ENCODE data around the gene SYNJ2. TPM values are rescaled to one million over a fixed set of nuclear protein-coding genes. Genes with fewer than 3 reads are reported as not detected.

The SYNJ2 gene
- total RNA-seq, 1 experiment from 2014 or later, result 29.1 TPM

DNA sequence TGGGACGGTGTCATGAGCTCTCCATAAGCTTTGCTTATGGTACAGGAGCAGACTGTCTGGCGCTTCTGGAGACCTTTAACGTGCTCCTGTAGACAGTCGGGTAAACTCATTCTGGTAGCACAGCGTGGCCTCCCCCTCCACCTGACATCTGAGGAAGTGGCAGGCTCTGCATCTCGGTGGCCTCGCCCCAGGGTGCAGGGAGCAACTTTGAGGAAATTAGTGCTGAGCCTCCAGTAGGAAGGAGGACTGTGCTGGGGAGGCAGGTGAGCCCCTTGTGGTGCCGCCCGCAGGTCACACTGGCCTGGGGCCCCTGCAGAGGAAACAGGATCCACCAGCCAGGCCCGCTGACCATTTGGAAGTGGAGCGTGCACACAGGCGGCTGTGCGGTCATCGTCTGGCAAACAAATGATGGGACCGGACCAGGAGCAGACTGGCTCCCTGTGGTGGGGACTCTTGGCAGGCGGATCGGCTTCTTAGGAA is 57.9 kb downstream of the SYNJ2 start:
- Mint-ChIP-seq H3K4me1 (ENCODE audit: low read depth, unreplicated experiment) (peaks cover 76% of the 10 kb centered on the region), H3K36me3 (ENCODE audit: insufficient read depth, unreplicated experiment) (peaks cover 28% of the 10 kb centered on the region), H3K27me3 (ENCODE audit: unreplicated experiment) (no peaks in the 10 kb centered on the region), H3K4me3 (ENCODE audit: low read depth, unreplicated experiment) (no peak overlapping the region), H3K27ac (ENCODE audit: unreplicated experiment) (peak overlapping the region; percentile 56), H3K9me3 (ENCODE audit: low read depth, unreplicated experiment) (no peaks in the 10 kb centered on the region)
- TF ChIP-seq, protein P1, sequence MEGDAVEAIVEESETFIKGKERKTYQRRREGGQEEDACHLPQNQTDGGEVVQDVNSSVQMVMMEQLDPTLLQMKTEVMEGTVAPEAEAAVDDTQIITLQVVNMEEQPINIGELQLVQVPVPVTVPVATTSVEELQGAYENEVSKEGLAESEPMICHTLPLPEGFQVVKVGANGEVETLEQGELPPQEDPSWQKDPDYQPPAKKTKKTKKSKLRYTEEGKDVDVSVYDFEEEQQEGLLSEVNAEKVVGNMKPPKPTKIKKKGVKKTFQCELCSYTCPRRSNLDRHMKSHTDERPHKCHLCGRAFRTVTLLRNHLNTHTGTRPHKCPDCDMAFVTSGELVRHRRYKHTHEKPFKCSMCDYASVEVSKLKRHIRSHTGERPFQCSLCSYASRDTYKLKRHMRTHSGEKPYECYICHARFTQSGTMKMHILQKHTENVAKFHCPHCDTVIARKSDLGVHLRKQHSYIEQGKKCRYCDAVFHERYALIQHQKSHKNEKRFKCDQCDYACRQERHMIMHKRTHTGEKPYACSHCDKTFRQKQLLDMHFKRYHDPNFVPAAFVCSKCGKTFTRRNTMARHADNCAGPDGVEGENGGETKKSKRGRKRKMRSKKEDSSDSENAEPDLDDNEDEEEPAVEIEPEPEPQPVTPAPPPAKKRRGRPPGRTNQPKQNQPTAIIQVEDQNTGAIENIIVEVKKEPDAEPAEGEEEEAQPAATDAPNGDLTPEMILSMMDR (IDR thresholded peaks at IDR 0.05; ENCODE audit: unreplicated experiment), result no peak
- CTCF ChIA-PET, result interaction anchor here (0.8 kb wide), 1 partner anchor 13 kb away, joined by 3 read pairs; no protein-coding TSS in a partner anchor
- no peak for DNase-seq
- no TSS peak for BruUV-seq (replicated peaks)
- intact Hi-C loops (cut with micrococcal nuclease; ENCODE audit: unreplicated experiment), result loop anchor here (1.0 kb wide), 1 partner anchor 24 kb away; no protein-coding TSS in a partner anchor

DNA sequence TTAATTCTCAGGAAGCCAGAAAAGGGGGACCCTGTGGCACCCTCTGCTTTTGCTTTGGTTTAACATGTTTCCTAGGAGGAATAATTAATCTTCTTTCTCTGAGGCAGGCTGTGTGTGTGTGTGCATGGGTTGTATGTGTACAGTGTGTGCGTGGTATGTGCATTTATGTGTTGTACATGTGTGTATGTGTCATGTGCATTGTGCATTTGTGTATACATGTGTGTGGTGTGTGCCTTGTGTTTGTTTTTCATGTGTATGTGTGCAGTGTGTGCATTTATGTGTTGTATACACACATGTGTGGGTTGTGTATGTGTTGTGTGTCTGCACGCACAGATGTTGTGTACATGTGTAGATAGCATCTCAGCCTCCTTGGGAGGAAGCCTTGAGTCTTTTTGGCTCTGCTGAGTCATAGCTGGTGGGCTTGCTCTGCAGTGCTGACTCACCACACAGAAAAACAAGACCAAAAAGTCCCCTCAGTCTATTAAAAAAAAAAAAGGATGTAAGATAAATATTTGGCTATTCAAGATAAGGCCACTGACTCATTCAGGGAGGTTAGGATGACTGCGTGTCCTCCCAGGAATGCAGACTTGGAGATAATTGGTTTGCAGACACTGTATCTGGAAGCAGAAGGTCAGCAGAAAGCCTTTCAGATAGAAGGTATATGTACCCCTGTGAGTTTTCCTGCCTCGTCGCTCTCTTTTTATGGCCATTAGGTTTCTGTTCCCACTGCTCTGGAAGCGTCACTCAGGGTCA is 58.6 kb downstream of the SYNJ2 start:
- H3K4me1 Mint-ChIP-seq (ENCODE audit: low read depth, unreplicated experiment), result peaks cover 71% of the 10 kb centered on the region
- TF ChIP-seq, protein P1 (IDR thresholded peaks at IDR 0.05; ENCODE audit: unreplicated experiment), result no peak
- H3K27ac Mint-ChIP-seq (ENCODE audit: unreplicated experiment), result peak overlapping the region; percentile 56
- intact Hi-C loops (cut with micrococcal nuclease; ENCODE audit: unreplicated experiment), result no loop called here
- CTCF ChIA-PET, result interaction anchor here (0.6 kb wide), 1 partner anchor 28 kb away, joined by 6 read pairs; no protein-coding TSS in a partner anchor
- H3K36me3 Mint-ChIP-seq (ENCODE audit: insufficient read depth, unreplicated experiment), result peaks cover 30% of the 10 kb centered on the region
- peak overlapping the region; percentile 9 for H3K4me3 Mint-ChIP-seq (ENCODE audit: low read depth, unreplicated experiment)
- BruUV-seq (replicated peaks), result no TSS peak
- H3K9me3 Mint-ChIP-seq (ENCODE audit: low read depth, unreplicated experiment), result no peaks in the 10 kb centered on the region
- DNase-seq, result peak; percentile 36
- H3K27me3 Mint-ChIP-seq (ENCODE audit: unreplicated experiment), result no peaks in the 10 kb centered on the region

- Mint-ChIP-seq H3K27me3 (ENCODE audit: unreplicated experiment) (no peaks in the 10 kb centered on the region), H3K4me3 (ENCODE audit: low read depth, unreplicated experiment) (peak overlapping the region; percentile 9), H3K27ac (ENCODE audit: unreplicated experiment) (peak overlapping the region; percentile 56), H3K36me3 (ENCODE audit: insufficient read depth, unreplicated experiment) (peaks cover 35% of the 10 kb centered on the region), H3K9me3 (ENCODE audit: low read depth, unreplicated experiment) (no peaks in the 10 kb centered on the region), H3K4me1 (ENCODE audit: low read depth, unreplicated experiment) (peaks cover 64% of the 10 kb centered on the region)
- CTCF ChIA-PET, result interaction anchor here (0.6 kb wide), 1 partner anchor 27 kb away, joined by 6 read pairs; no protein-coding TSS in a partner anchor
- intact Hi-C loops (cut with micrococcal nuclease; ENCODE audit: unreplicated experiment), result no loop called here
- BruUV-seq (replicated peaks), result no TSS peak
- TF ChIP-seq, protein P1 (IDR thresholded peaks at IDR 0.05; ENCODE audit: unreplicated experiment), result no peak
- no peak for DNase-seq
These were observed 59.2 kb downstream of the SYNJ2 start for GRCh38 chr6:158040804-158041347.

- no peak for DNase-seq
- Mint-ChIP-seq H3K36me3 (ENCODE audit: insufficient read depth, unreplicated experiment) (peaks cover 31% of the 10 kb centered on the region), H3K4me3 (ENCODE audit: low read depth, unreplicated experiment) (peak overlapping the region; percentile 9), H3K4me1 (ENCODE audit: low read depth, unreplicated experiment) (peaks cover 59% of the 10 kb centered on the region), H3K27me3 (ENCODE audit: unreplicated experiment) (no peaks in the 10 kb centered on the region), H3K9me3 (ENCODE audit: low read depth, unreplicated experiment) (no peaks in the 10 kb centered on the region), H3K27ac (ENCODE audit: unreplicated experiment) (no peak overlapping the region)
- TF ChIP-seq, protein P1 (IDR thresholded peaks at IDR 0.05; ENCODE audit: unreplicated experiment), result no peak
- BruUV-seq (replicated peaks), result no TSS peak
- CTCF ChIA-PET, result interaction anchor here (0.6 kb wide), 1 partner anchor 385 kb away, joined by 4 read pairs; no protein-coding TSS in a partner anchor
- intact Hi-C loops (cut with micrococcal nuclease; ENCODE audit: unreplicated experiment), result no loop called here
These were observed 59.7 kb downstream of the SYNJ2 start for GRCh38 chr6:158041370-158041769.

Data from Calu3 (cell line).